T-helper 1 cell treated with Interleukin-12 subunit alpha and Interleukin-12 subunit beta and Interleukin-4 antibody, amounts not matched to agents 30 ng/mL and 1 ng/mL, for 36 hours (primary cell): ENCODE data around the gene RASSF7. TPM values are rescaled to one million over a fixed set of nuclear protein-coding genes. Genes with fewer than 3 reads are reported as not detected.

ENCODE experiments used
- intact Hi-C: fragments of 100-400 bp; cut with micrococcal nuclease; formaldehyde crosslinking; loops from one replicate; pipeline ENCODE4 v1.15.1; 2024
- total RNA-seq: library from RNA; stranded (reverse); gene quantifications from 2 replicates; pipeline ENCODE4 v1.2.3, GENCODE V29; 2022

Gene RASSF7
- total RNA-seq, 1 donor from 2014 or later = 22.4 TPM

- intact Hi-C loops = loop anchor here (5.0 kb wide), 1 partner anchor 341 kb away; the partner anchor contains the start of genes PSMD13 and SIRT3
Observed at GRCh38 chr11:578276-579035, 17.7 kb downstream of the RASSF7 start.

GRCh38 chr11:579830-580601, 19.2 kb downstream of the RASSF7 start:
- intact Hi-C loops = loop anchor here (5.0 kb wide), 1 partner anchor 343 kb away; the partner anchor contains the start of genes PSMD13 and SIRT3

GRCh38 chr11:581342-581741, 20.6 kb downstream of the RASSF7 start:
- intact Hi-C loops = no loop called here

GRCh38 chr11:581752-582151, 21.0 kb downstream of the RASSF7 start:
- intact Hi-C loops = no loop called here

GRCh38 chr11:584287-584686, 23.5 kb downstream of the RASSF7 start:
- intact Hi-C loops = no loop called here

- intact Hi-C loops = no loop called here
Observed at GRCh38 chr11:586376-587316, 25.9 kb downstream of the RASSF7 start.

GRCh38 chr11:587546-587945, 26.8 kb downstream of the RASSF7 start:
- intact Hi-C loops = no loop called here

GRCh38 chr11:587978-588380, 27.2 kb downstream of the RASSF7 start:
- intact Hi-C loops = loop anchor here (1.0 to 2.0 kb wide), 3 partner anchors 12 to 28 kb away; partner anchors contain the start of genes LMNTD2, PHRF1 and RASSF7

- intact Hi-C loops = loop anchor here (2.0 kb wide), 1 partner anchor 29 kb away; the partner anchor contains the start of genes LMNTD2 and RASSF7
Observed at GRCh38 chr11:589798-590197, 29.0 kb downstream of the RASSF7 start.

- intact Hi-C loops = no loop called here
Observed at GRCh38 chr11:590997-591396, 30.2 kb downstream of the RASSF7 start.

GRCh38 chr11:592501-592900, 31.7 kb downstream of the RASSF7 start:
- intact Hi-C loops = no loop called here

- intact Hi-C loops = no loop called here
Observed at GRCh38 chr11:592918-593317, 32.1 kb downstream of the RASSF7 start.

GRCh38 chr11:593347-593746, 32.6 kb downstream of the RASSF7 start:
- intact Hi-C loops = no loop called here

GRCh38 chr11:595400-595799, 34.6 kb downstream of the RASSF7 start:
- intact Hi-C loops = no loop called here

GRCh38 chr11:596374-596773, 35.6 kb downstream of the RASSF7 start:
- intact Hi-C loops = no loop called here

GRCh38 chr11:597166-597725, 36.5 kb downstream of the RASSF7 start:
- intact Hi-C loops = no loop called here

GRCh38 chr11:598005-598680, 37.4 kb downstream of the RASSF7 start:
- intact Hi-C loops = no loop called here

GRCh38 chr11:601573-602245, 40.9 kb downstream of the RASSF7 start:
- intact Hi-C loops = no loop called here

GRCh38 chr11:603154-603553, 42.4 kb downstream of the RASSF7 start:
- intact Hi-C loops = no loop called here
